GM12872 (cell line): ENCODE data around the gene UNC13B.

Source experiments
- TF ChIP-seq, protein P1 (sequence below): IDR thresholded peaks from 3 replicates; pipeline ENCODE4 v1.5.1; 2011; ENCODE audit warnings: low read depth, mild to moderate bottlenecking, low read length, moderate library complexity; ENCODE audit not compliant: insufficient read depth

Gene UNC13B

DNA sequence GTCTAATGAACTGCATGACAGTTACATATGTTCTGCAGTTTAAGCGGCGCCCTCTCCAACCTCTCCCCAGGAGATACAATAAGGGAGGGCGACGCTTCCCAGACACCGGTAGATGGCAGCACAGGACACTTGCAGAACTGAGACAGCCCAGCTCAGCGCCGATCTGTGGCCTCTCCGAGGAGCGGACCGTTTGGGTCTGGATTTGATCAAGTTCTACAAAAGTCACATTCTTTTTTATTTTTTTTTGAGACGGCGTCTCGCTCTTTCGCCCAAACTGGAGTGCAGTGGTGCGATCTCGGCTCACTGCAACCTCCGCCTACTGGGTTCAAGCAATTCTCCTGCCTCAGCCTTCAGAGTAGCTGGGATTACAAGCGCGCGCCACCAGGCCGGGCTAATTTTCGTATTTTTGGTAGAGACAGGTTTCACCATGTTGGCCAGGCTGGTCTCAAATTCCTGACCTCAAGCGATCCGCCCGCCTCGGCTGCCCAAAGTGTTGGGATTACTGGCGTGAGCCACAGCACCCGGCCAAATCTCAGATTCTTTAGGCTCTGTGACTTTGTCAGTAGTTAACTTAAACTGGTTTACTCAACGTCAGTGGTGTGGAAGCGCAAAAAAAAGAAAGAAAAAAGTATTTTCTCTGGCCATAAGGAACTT is 44.8 kb upstream of the UNC13B start:
- TF ChIP-seq, protein P1, sequence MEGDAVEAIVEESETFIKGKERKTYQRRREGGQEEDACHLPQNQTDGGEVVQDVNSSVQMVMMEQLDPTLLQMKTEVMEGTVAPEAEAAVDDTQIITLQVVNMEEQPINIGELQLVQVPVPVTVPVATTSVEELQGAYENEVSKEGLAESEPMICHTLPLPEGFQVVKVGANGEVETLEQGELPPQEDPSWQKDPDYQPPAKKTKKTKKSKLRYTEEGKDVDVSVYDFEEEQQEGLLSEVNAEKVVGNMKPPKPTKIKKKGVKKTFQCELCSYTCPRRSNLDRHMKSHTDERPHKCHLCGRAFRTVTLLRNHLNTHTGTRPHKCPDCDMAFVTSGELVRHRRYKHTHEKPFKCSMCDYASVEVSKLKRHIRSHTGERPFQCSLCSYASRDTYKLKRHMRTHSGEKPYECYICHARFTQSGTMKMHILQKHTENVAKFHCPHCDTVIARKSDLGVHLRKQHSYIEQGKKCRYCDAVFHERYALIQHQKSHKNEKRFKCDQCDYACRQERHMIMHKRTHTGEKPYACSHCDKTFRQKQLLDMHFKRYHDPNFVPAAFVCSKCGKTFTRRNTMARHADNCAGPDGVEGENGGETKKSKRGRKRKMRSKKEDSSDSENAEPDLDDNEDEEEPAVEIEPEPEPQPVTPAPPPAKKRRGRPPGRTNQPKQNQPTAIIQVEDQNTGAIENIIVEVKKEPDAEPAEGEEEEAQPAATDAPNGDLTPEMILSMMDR = peak; percentile 92

DNA sequence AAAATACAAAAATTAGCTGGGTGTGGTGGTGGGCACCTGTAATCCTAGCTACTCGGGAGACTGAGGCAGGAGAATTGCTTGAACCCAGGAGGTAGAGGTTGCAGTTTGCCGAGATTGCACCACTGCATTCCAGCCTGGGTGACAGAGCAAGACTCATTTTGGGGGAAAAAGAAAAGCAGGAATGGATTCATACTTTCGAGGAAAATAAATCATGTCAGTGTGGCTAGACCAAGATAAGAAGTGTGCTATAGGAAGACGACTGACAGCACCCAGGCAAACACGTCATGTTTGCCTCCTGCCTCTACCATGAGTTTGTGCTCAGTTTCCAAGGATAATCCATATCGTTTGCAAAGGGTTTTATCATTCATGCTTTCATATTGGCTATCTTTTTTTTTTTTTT is 26.9 kb upstream of the UNC13B start:
- TF ChIP-seq, protein P1 = no peak

GRCh38 chr9:35135988-35136387 is 25.8 kb upstream of the UNC13B start:
- TF ChIP-seq, protein P1 = no peak

GRCh38 chr9:35136866-35137265 is 24.9 kb upstream of the UNC13B start:
- TF ChIP-seq, protein P1 = no peak

GRCh38 chr9:35140093-35140492 is 21.7 kb upstream of the UNC13B start:
- TF ChIP-seq, protein P1 = no peak

DNA sequence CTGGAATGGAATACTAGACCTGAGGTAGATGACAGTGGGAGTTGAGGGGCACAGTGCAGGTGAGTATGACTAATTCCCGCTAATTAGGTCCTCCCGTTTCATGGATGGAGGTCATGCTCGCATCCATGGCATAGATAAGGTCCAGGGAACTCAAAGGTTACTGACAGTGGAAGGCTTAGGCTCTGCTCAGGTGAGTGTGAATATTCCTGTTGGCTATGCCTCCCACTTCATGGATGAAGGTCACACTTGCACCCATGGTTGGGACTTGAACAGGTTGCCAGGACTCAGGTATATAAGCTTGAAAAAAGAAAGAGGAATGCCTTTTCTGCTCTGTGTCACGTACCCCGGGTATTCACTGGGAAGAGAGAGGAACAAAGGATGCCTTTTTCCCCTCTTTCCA is 19.8 kb upstream of the UNC13B start:
- TF ChIP-seq, protein P1 = no peak

DNA sequence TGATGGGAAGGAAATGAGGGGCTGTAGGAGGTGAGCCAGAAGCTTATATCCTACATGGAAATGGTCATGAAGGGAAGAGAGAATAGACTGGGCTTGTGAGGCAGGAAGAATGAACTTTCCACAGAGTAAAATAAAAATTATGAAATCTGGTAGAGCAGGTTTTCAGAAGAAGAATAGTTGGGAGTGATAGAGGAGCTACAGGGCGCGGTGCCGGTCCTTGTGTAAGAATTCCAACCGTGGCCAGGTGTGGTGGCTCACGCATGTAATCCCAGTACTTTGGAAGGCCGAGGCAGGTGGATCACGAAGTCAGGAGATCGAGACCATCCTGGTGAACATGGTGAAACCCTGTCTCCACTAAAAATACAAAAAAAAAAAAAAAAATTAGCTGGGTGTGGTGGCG is 8.9 kb upstream of the UNC13B start:
- TF ChIP-seq, protein P1 = no peak
